Measurements from ENCODE around the gene TPRG1L. TPM values are rescaled to one million over a fixed set of nuclear protein-coding genes. Genes with fewer than 3 reads are reported as not detected.

The TPRG1L gene
- total RNA-seq, 1 experiment from 2014 or later: 21.9 TPM

- TF ChIP-seq, protein P1, sequence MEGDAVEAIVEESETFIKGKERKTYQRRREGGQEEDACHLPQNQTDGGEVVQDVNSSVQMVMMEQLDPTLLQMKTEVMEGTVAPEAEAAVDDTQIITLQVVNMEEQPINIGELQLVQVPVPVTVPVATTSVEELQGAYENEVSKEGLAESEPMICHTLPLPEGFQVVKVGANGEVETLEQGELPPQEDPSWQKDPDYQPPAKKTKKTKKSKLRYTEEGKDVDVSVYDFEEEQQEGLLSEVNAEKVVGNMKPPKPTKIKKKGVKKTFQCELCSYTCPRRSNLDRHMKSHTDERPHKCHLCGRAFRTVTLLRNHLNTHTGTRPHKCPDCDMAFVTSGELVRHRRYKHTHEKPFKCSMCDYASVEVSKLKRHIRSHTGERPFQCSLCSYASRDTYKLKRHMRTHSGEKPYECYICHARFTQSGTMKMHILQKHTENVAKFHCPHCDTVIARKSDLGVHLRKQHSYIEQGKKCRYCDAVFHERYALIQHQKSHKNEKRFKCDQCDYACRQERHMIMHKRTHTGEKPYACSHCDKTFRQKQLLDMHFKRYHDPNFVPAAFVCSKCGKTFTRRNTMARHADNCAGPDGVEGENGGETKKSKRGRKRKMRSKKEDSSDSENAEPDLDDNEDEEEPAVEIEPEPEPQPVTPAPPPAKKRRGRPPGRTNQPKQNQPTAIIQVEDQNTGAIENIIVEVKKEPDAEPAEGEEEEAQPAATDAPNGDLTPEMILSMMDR (IDR thresholded peaks at IDR 0.05; ENCODE audit: unreplicated experiment): no peak
- no peak overlapping the region for H3K4me3 Mint-ChIP-seq (ENCODE audit: unreplicated experiment)
- peaks cover 10% of the 10 kb centered on the region for H3K4me1 Mint-ChIP-seq (ENCODE audit: insufficient read depth, unreplicated experiment)
- H3K27ac Mint-ChIP-seq (ENCODE audit: low read depth, unreplicated experiment): no peak overlapping the region
- no TSS peak for BruUV-seq (replicated peaks)
- DNase-seq (ENCODE audit: unreplicated experiment): no peak
- no peaks in the 10 kb centered on the region for H3K36me3 Mint-ChIP-seq (ENCODE audit: insufficient read depth, unreplicated experiment)
- H3K27me3 Mint-ChIP-seq (ENCODE audit: insufficient read depth, unreplicated experiment): no peaks in the 10 kb centered on the region
- H3K9me3 Mint-ChIP-seq (ENCODE audit: unreplicated experiment): no peaks in the 10 kb centered on the region
- intact Hi-C loops (cut with micrococcal nuclease): no loop called here
- POLR2A ChIA-PET: interaction anchor here (1.1 kb wide), 1 partner anchor 60 kb away, joined by 3 read pairs; no protein-coding TSS in a partner anchor
- CTCF ChIA-PET: interaction anchor here (1.7 kb wide), 1 partner anchor 52 kb away, joined by 3 read pairs; no protein-coding TSS in a partner anchor
Measured at GRCh38 chr1:3663999-3664699, 39.3 kb downstream of the TPRG1L start.

GRCh38 chr1:3664700-3665375 lies 40.0 kb downstream of the TPRG1L start:
- ChIA-PET CTCF (no interaction called here), POLR2A (interaction anchor here (0.6 to 1.1 kb wide), 2 partner anchors 10 to 60 kb away, joined by 3 read pairs; no protein-coding TSS in a partner anchor)
- Mint-ChIP-seq H3K27me3 (ENCODE audit: insufficient read depth, unreplicated experiment) (no peaks in the 10 kb centered on the region), H3K36me3 (ENCODE audit: insufficient read depth, unreplicated experiment) (no peaks in the 10 kb centered on the region), H3K27ac (ENCODE audit: low read depth, unreplicated experiment) (no peak overlapping the region), H3K4me3 (ENCODE audit: unreplicated experiment) (no peak overlapping the region), H3K9me3 (ENCODE audit: unreplicated experiment) (no peaks in the 10 kb centered on the region), H3K4me1 (ENCODE audit: insufficient read depth, unreplicated experiment) (peaks cover 10% of the 10 kb centered on the region)
- intact Hi-C loops (cut with micrococcal nuclease): no loop called here
- TF ChIP-seq, protein P1 (IDR thresholded peaks at IDR 0.05; ENCODE audit: unreplicated experiment): no peak
- no peak for DNase-seq (ENCODE audit: unreplicated experiment)
- BruUV-seq (replicated peaks): no TSS peak

- Mint-ChIP-seq H3K27me3 (ENCODE audit: insufficient read depth, unreplicated experiment) (no peaks in the 10 kb centered on the region), H3K9me3 (ENCODE audit: unreplicated experiment) (no peaks in the 10 kb centered on the region), H3K4me3 (ENCODE audit: unreplicated experiment) (peak overlapping the region; percentile 15), H3K27ac (ENCODE audit: low read depth, unreplicated experiment) (no peak overlapping the region), H3K4me1 (ENCODE audit: insufficient read depth, unreplicated experiment) (peaks cover 20% of the 10 kb centered on the region), H3K36me3 (ENCODE audit: insufficient read depth, unreplicated experiment) (no peaks in the 10 kb centered on the region)
- intact Hi-C loops (cut with micrococcal nuclease): no loop called here
- BruUV-seq (replicated peaks): no TSS peak
- TF ChIP-seq, protein P1 (IDR thresholded peaks at IDR 0.05; ENCODE audit: unreplicated experiment): no peak
- ChIA-PET CTCF (interaction anchor here (1.8 kb wide), 1 partner anchor 56 kb away, joined by 11 read pairs; no protein-coding TSS in a partner anchor), POLR2A (interaction anchor here (0.7 to 1.6 kb wide), 5 partner anchors 19 to 128 kb away, joined by 3 to 14 read pairs (median 5); partner anchors contain the start of gene LRRC47)
- DNase-seq (ENCODE audit: unreplicated experiment): no peak
Measured at GRCh38 chr1:3668148-3668547, 43.3 kb downstream of the TPRG1L start.

Data from MCF 10A (cell line).